ENCODE data around the gene GAB2. TPM values are rescaled to one million over a fixed set of nuclear protein-coding genes. Genes with fewer than 3 reads are reported as not detected.

Gene GAB2
- total RNA-seq, 1 experiment from 2014 or later, result 3.3 TPM

DNA sequence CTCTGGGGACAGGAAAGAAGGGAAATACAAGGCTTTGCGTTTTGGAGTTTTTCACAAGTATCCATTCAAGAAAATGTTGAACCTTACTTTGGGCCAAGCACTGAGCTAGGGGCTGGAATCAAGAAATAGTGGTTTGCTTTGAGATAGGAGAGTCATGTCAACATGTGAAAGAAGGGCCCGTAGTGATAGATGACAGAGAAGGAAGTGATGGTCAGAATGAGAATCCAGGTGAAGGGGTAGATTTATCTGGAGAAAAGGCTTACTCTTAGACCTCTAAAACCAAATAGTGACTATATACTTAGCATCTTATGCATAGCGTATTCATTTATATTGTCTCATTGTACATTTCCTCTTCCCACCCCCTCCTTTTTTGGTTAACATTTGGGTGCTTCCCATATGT is 87.3 kb downstream of the GAB2 start:
- TF ChIP-seq, protein P1, sequence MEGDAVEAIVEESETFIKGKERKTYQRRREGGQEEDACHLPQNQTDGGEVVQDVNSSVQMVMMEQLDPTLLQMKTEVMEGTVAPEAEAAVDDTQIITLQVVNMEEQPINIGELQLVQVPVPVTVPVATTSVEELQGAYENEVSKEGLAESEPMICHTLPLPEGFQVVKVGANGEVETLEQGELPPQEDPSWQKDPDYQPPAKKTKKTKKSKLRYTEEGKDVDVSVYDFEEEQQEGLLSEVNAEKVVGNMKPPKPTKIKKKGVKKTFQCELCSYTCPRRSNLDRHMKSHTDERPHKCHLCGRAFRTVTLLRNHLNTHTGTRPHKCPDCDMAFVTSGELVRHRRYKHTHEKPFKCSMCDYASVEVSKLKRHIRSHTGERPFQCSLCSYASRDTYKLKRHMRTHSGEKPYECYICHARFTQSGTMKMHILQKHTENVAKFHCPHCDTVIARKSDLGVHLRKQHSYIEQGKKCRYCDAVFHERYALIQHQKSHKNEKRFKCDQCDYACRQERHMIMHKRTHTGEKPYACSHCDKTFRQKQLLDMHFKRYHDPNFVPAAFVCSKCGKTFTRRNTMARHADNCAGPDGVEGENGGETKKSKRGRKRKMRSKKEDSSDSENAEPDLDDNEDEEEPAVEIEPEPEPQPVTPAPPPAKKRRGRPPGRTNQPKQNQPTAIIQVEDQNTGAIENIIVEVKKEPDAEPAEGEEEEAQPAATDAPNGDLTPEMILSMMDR (conservative IDR thresholded peaks at IDR 0.05), result no peak
- Histone ChIP-seq H2AK5ac (ENCODE audit: insufficient read length, low read length) (no peak overlapping the region), H3K79me2 (ENCODE audit: insufficient read depth, low read length) (no peaks in the 10 kb centered on the region), H2BK12ac (ENCODE audit: insufficient read length, low read depth, low read length) (no peak overlapping the region), H3K79me1 (ENCODE audit: insufficient read depth, low read depth, low read length, poor library complexity, severe bottlenecking) (no peaks in the 10 kb centered on the region), H4K91ac (ENCODE audit: insufficient read length, low read depth, low read length) (no peak overlapping the region), H3K14ac (ENCODE audit: insufficient read depth, low read length) (no peak overlapping the region), H4K20me1 (ENCODE audit: control insufficient read depth, insufficient read depth, insufficient read length) (no peaks in the 10 kb centered on the region), H2BK20ac (ENCODE audit: low read depth, low read length, poor library complexity, severe bottlenecking) (no peak overlapping the region), H4K5ac (ENCODE audit: insufficient read length, low read depth, low read length) (no peak overlapping the region), H3K27me3 (ENCODE audit: insufficient read depth, low read length) (no peaks in the 10 kb centered on the region), H3K4me2 (ENCODE audit: insufficient read depth, insufficient read length, low read length) (no peak overlapping the region), H3K23me2 (ENCODE audit: insufficient read length, low read depth, low read length, poor library complexity, severe bottlenecking) (no peaks in the 10 kb centered on the region), H3K9ac (ENCODE audit: extremely low read depth, insufficient read length, low read length) (no peak overlapping the region), H3K27ac (ENCODE audit: insufficient read length, low read depth, low read length) (no peak overlapping the region), H3K56ac (ENCODE audit: insufficient read length, low read depth, low read length) (no peak overlapping the region), H2BK120ac (ENCODE audit: low read depth, low read length, poor library complexity, severe bottlenecking) (no peak overlapping the region), H4K8ac (replicated peaks; ENCODE audit: insufficient read length, low read depth, low read length) (no peak overlapping the region), H2AFZ (ENCODE audit: low read length) (no peak overlapping the region), H2BK5ac (ENCODE audit: insufficient read length, low read length) (no peak overlapping the region), H3K23ac (ENCODE audit: insufficient read length, low read depth, low read length) (no peak overlapping the region), H2BK15ac (ENCODE audit: low read depth, low read length) (no peak overlapping the region), H3K4me1 (ENCODE audit: insufficient read depth, low read length) (no peaks in the 10 kb centered on the region), H3K4ac (ENCODE audit: low read depth, low read length) (no peak overlapping the region), H3T11ph (ENCODE audit: low read length) (no peak overlapping the region), H3K18ac (ENCODE audit: insufficient read length, low read depth, low read length) (no peak overlapping the region), H3K9me3 (ENCODE audit: control insufficient read depth, low read depth, low read length) (no peaks in the 10 kb centered on the region)
- no CpG with 5 or more reads among the region's 3 CpGs for WGBS (ENCODE audit: extremely low coverage, insufficient read length, low lambda C conversion rate)
- Mint-ChIP-seq H3K9me3 (peaks cover 0 to under 1% of the 10 kb centered on the region in 2 experiments; a peak in 1 of 5 replicates), H3K4me1 (peaks cover 0 to 5% of the 10 kb centered on the region in 2 experiments; a peak in 2 of 4 replicates), H3K27me3 (ENCODE audit: low read depth) (no peaks in the 10 kb centered on the region), H3K36me3 (ENCODE audit: insufficient read depth in 1 of 3, low read depth in 3 of 3) (peaks cover 0 to under 1% (median 0%) of the 10 kb centered on the region in 3 experiments; a peak in 1 of 7 replicates), H3K4me3 (no peak overlapping the region), H3K27ac (no peak overlapping the region)
- no peak for DNase-seq

Data from H9 (cell line).